HEK293 (cell line): Measurements from ENCODE around the gene THAP12.

Source experiments
- CTCF ChIA-PET: fragments of 350-600 bp; formaldehyde crosslinking; extraction: SDS; loops from one replicate; lab custom pipeline; 2021; ENCODE audit warnings: antibody characterized with exemption; lab: Yijun Ruan, JAX
- POLR2A ChIA-PET: fragments of 300-600 bp; formaldehyde crosslinking; extraction: SDS; loops from one replicate; lab custom pipeline; 2020; ENCODE audit warnings: antibody characterized with exemption, inconsistent platforms; lab: Yijun Ruan, JAX
- H3K27ac ChIP-seq: fragments of 200-500 bp; sonication (Bioruptor generic); 2 replicates; pipeline ENCODE4 v1.5.1; 2014; ENCODE audit warnings: low read depth, low read length, control low read depth, inconsistent platforms; ENCODE audit errors: extremely low read depth
- H3K36me3 ChIP-seq, 2 experiments: fragments of 200-500 bp in 1 of 2; sonication (Bioruptor generic) in 1 of 2; 1 replicate in 1 of 2; 2 replicates in 1 of 2; pipeline ENCODE4 v1.5.1; 2014 to 2017; ENCODE audit warnings: inconsistent platforms in 2 of 2, low read length in 2 of 2; ENCODE audit not compliant: control insufficient read depth in 2 of 2, insufficient read depth in 1 of 2
- H3K4me1 ChIP-seq: fragments of 200-500 bp; sonication (Bioruptor generic); 2 replicates; pipeline ENCODE4 v1.5.1; 2014; ENCODE audit warnings: mild to moderate bottlenecking, low read length, inconsistent platforms; ENCODE audit not compliant: control insufficient read depth, insufficient read depth
- H3K4me3 ChIP-seq: 2 replicates; pipeline ENCODE4 v1.5.1; 2011; ENCODE audit warnings: low read depth, mild to moderate bottlenecking, control low read depth, low read length, moderate library complexity
- H3K9me3 ChIP-seq: fragments of 200-500 bp; sonication (Bioruptor generic); 2 replicates; pipeline ENCODE4 v1.5.1; 2014; ENCODE audit warnings: low read depth, low read length, inconsistent platforms; ENCODE audit not compliant: control insufficient read depth, insufficient read depth
- HIC1 ChIP-seq: fragments of 450-650 bp; formaldehyde crosslinking; IDR thresholded peaks from 2 replicates; pipeline ENCODE4 v1.5.1; 2016; ENCODE audit warnings: missing biosample characterization, missing genetic modification characterization
- HOXA7 ChIP-seq: sonication (generic); formaldehyde crosslinking; IDR thresholded peaks from 2 replicates; pipeline ENCODE4 v1.8.1; 2022; ENCODE audit warnings: missing genetic modification reagents, borderline replicate concordance
- KLF8 ChIP-seq: fragments of 450-650 bp; formaldehyde crosslinking; IDR thresholded peaks from 2 replicates; pipeline ENCODE4 v1.5.1; 2016; ENCODE audit warnings: missing biosample characterization, missing genetic modification characterization
- PBX3 ChIP-seq: sonication (generic); formaldehyde crosslinking; IDR thresholded peaks from 2 replicates; pipeline ENCODE4 v1.8.1; 2022; ENCODE audit warnings: mild to moderate bottlenecking, moderate library complexity, missing genetic modification reagents
- ZNF132 ChIP-seq: fragments of 450-650 bp; formaldehyde crosslinking; IDR thresholded peaks from 2 replicates; pipeline ENCODE4 v1.5.1; 2017; ENCODE audit warnings: missing biosample characterization, missing genetic modification characterization, borderline replicate concordance
- ZNF133 ChIP-seq: fragments of 450-650 bp; formaldehyde crosslinking; IDR thresholded peaks from 2 replicates; pipeline ENCODE4 v1.5.1; 2016; ENCODE audit warnings: missing biosample characterization, missing genetic modification characterization
- ZNF2 ChIP-seq: fragments of 450-650 bp; formaldehyde crosslinking; IDR thresholded peaks from 2 replicates; pipeline ENCODE4 v1.5.1; 2016; ENCODE audit warnings: missing biosample characterization, missing genetic modification characterization
- ZNF214 ChIP-seq: fragments of 450-650 bp; formaldehyde crosslinking; IDR thresholded peaks from 2 replicates; pipeline ENCODE4 v1.5.1; 2017; ENCODE audit warnings: missing biosample characterization, mild to moderate bottlenecking, missing genetic modification characterization, borderline replicate concordance
- ZNF302 ChIP-seq: fragments of 450-650 bp; formaldehyde crosslinking; IDR thresholded peaks from 2 replicates; pipeline ENCODE4 v1.5.1; 2016; ENCODE audit warnings: missing biosample characterization, missing genetic modification characterization, low read depth
- ZNF398 ChIP-seq: fragments of 450-650 bp; formaldehyde crosslinking; IDR thresholded peaks from 2 replicates; pipeline ENCODE4 v1.5.1; 2017; ENCODE audit warnings: missing biosample characterization, missing genetic modification characterization
- ZNF48 ChIP-seq: fragments of 450-650 bp; formaldehyde crosslinking; IDR thresholded peaks from 2 replicates; pipeline ENCODE4 v1.5.1; 2016; ENCODE audit warnings: missing biosample characterization, missing genetic modification characterization
- ZNF513 ChIP-seq: fragments of 450-650 bp; IDR thresholded peaks from 2 replicates; pipeline ENCODE4 v1.5.1; 2018; ENCODE audit warnings: missing biosample characterization, missing genetic modification characterization
- ZNF544 ChIP-seq: fragments of 450-650 bp; formaldehyde crosslinking; IDR thresholded peaks from 2 replicates; pipeline ENCODE4 v1.5.0; 2017; ENCODE audit warnings: missing biosample characterization, missing genetic modification characterization
- ZNF549 ChIP-seq: fragments of 450-650 bp; IDR thresholded peaks from 2 replicates; pipeline ENCODE4 v1.5.1; 2018; ENCODE audit warnings: missing biosample characterization, missing genetic modification characterization, mild to moderate bottlenecking, inconsistent platforms, moderate library complexity
- ZNF571 ChIP-seq: fragments of 450-650 bp; formaldehyde crosslinking; IDR thresholded peaks from 2 replicates; pipeline ENCODE4 v1.5.0; 2017; ENCODE audit warnings: missing biosample characterization, missing genetic modification characterization
- ZNF707 ChIP-seq: fragments of 450-650 bp; formaldehyde crosslinking; IDR thresholded peaks from 2 replicates; pipeline ENCODE4 v1.5.1; 2016; ENCODE audit warnings: missing biosample characterization, missing genetic modification characterization
- ZNF768 ChIP-seq: fragments of 450-650 bp; formaldehyde crosslinking; IDR thresholded peaks from 2 replicates; pipeline ENCODE4 v1.5.1; 2018; ENCODE audit warnings: missing biosample characterization, mild to moderate bottlenecking, missing genetic modification characterization
- ZNF776 ChIP-seq: fragments of 450-650 bp; formaldehyde crosslinking; IDR thresholded peaks from 2 replicates; pipeline ENCODE4 v1.5.0; 2017; ENCODE audit warnings: missing biosample characterization, missing genetic modification characterization, borderline replicate concordance
- ZNF830 ChIP-seq: fragments of 450-650 bp; IDR thresholded peaks from 2 replicates; pipeline ENCODE4 v1.5.0; 2018; ENCODE audit warnings: missing biosample characterization, missing genetic modification characterization, low read depth, mild to moderate bottlenecking, moderate library complexity
- ZSCAN18 ChIP-seq: fragments of 450-650 bp; formaldehyde crosslinking; IDR thresholded peaks from 2 replicates; pipeline ENCODE4 v1.5.1; 2016; ENCODE audit warnings: missing biosample characterization, missing genetic modification characterization

Gene THAP12

GRCh38 chr11:76336597-76336996, 44.3 kb downstream of the THAP12 start:
- CTCF ChIA-PET = interaction anchor here (0.7 kb wide), 2 partner anchors 346 to 759 kb away, joined by 3 read pairs; no protein-coding TSS in a partner anchor
- no peaks in the 10 kb centered on the region for H3K4me1 ChIP-seq

More at GRCh38 chr11:76336597-76336996, 44.3 kb downstream of the THAP12 start:
- no peaks in the 10 kb centered on the region for H3K9me3 ChIP-seq
- TF ChIP-seq ZSCAN18 (no peak), ZNF214 (tag by site-specific recombination) (no peak), ZNF776 (no peak), HOXA7 (CRISPR knock-in tag) (no peak), KLF8 (tag by site-specific recombination) (no peak), ZNF133 (tag by site-specific recombination) (no peak), ZNF768 (tag by site-specific recombination) (no peak), ZNF513 (tag by site-specific recombination) (no peak), ZNF302 (tag by site-specific recombination) (no peak), ZNF571 (tag by site-specific recombination) (no peak), HIC1 (tag by site-specific recombination) (no peak), ZNF2 (tag by site-specific recombination) (no peak), ZNF549 (tag by site-specific recombination) (no peak), PBX3 (CRISPR knock-in tag) (no peak), ZNF707 (tag by site-specific recombination) (no peak), ZNF544 (no peak), ZNF398 (tag by site-specific recombination) (no peak), ZNF48 (no peak), ZNF132 (tag by site-specific recombination) (no peak), ZNF830 (tag by site-specific recombination) (no peak)
- no peaks in the 10 kb centered on the region for H3K36me3 ChIP-seq
- POLR2A ChIA-PET = no interaction called here
- no peak overlapping the region for H3K27ac ChIP-seq
- H3K4me3 ChIP-seq = no peak overlapping the region
